Caco-2 (cell line): Measurements from ENCODE around the gene HERC4. TPM values are rescaled to one million over a fixed set of nuclear protein-coding genes. Genes with fewer than 3 reads are reported as not detected.

ENCODE experiments used
- BruUV-seq: library from RNA; stranded (reverse); fragments of 400-500 nt; replicated peaks from 2 replicates; lab custom pipeline; 2021; lab: Mats Ljungman, UMichigan
- CTCF ChIA-PET: fragments of 300-600 bp; sonication (Branson Sonifier 250); formaldehyde crosslinking; loops from one replicate; lab custom pipeline; 2022; ENCODE audit warnings: antibody characterized with exemption; lab: Charles Lee
- POLR2A ChIA-PET: fragments of 300-600 bp; sonication (Branson Sonifier 250); formaldehyde crosslinking; loops from one replicate; lab custom pipeline; 2022; ENCODE audit warnings: antibody characterized with exemption; lab: Charles Lee
- DNase-seq, 2 experiments: peaks; one replicate each; pipeline versions ENCODE4 v3.0.0 to v3.0.0-alpha.2; 2020 to 2022
- H3K27me3 ChIP-seq: replicated peaks from 2 replicates; pipeline ENCODE4 v1.6.0; 2011; ENCODE audit warnings: low read length; ENCODE audit not compliant: control insufficient read depth, insufficient read depth
- H3K36me3 ChIP-seq: 2 replicates; pipeline ENCODE4 v1.5.1; 2011; ENCODE audit warnings: low read length; ENCODE audit not compliant: control insufficient read depth, insufficient read depth
- H3K4me1 ChIP-seq: fragments of 250-450 bp; sonication (Bioruptor Pico); 2 replicates; pipeline ENCODE4 v1.5.1; 2020; ENCODE audit warnings: mild to moderate bottlenecking
- H3K4me3 ChIP-seq: 2 replicates; pipeline ENCODE4 v1.5.1; 2011; ENCODE audit warnings: low read depth, mild to moderate bottlenecking, control low read depth, low read length
- H3K9me3 ChIP-seq: fragments of 250-450 bp; sonication (Bioruptor Pico); 2 replicates; pipeline ENCODE4 v1.5.1; 2020; ENCODE audit warnings: mild to moderate bottlenecking, moderate library complexity
- H3K27ac Mint-ChIP-seq: one replicate; pipeline ENCODE4 v1.8.0; 2022; ENCODE audit warnings: mixed read lengths; ENCODE audit not compliant: unreplicated experiment
- H3K27me3 Mint-ChIP-seq: one replicate; pipeline ENCODE4 v1.8.0; 2022; ENCODE audit warnings: mixed read lengths; ENCODE audit not compliant: insufficient read depth, unreplicated experiment
- H3K36me3 Mint-ChIP-seq: one replicate; pipeline ENCODE4 v1.8.0; 2022; ENCODE audit warnings: mild to moderate bottlenecking, mixed read lengths; ENCODE audit not compliant: insufficient read depth, unreplicated experiment
- H3K4me1 Mint-ChIP-seq: one replicate; pipeline ENCODE4 v1.8.0; 2022; ENCODE audit warnings: low read depth, mixed read lengths; ENCODE audit not compliant: unreplicated experiment
- H3K4me3 Mint-ChIP-seq: one replicate; pipeline ENCODE4 v1.8.0; 2022; ENCODE audit warnings: mild to moderate bottlenecking, moderate library complexity, mixed read lengths; ENCODE audit not compliant: unreplicated experiment
- H3K9me3 Mint-ChIP-seq: one replicate; pipeline ENCODE4 v1.8.0; 2022; ENCODE audit warnings: mixed read lengths; ENCODE audit not compliant: unreplicated experiment
- intact Hi-C: fragments of 100-400 bp; cut with micrococcal nuclease; formaldehyde crosslinking; loops from one replicate; pipeline ENCODE4 v1.10.0; 2022; ENCODE audit not compliant: unreplicated experiment
- total RNA-seq: library from RNA; stranded (reverse); gene quantifications from 2 replicates; pipeline ENCODE4 v1.2.3, GENCODE V29; 2022
- TF ChIP-seq, protein P1 (sequence below), 2 experiments: fragments of 200-600 bp in 1 of 2; IDR thresholded peaks; 1 replicate in 1 of 2; 2 replicates in 1 of 2; pipeline versions ENCODE4 v1.5.1 to v1.8.0; 2011 to 2022; ENCODE audit warnings: antibody characterized with exemption in 1 of 2, control low read depth in 1 of 2, inconsistent platforms in 1 of 2, low read depth in 1 of 2, low read length in 1 of 2, mild to moderate bottlenecking in 1 of 2, moderate library complexity in 1 of 2; ENCODE audit not compliant: insufficient read depth in 1 of 2, severe bottlenecking in 1 of 2, unreplicated experiment in 1 of 2

The HERC4 gene
- total RNA-seq, 1 experiment from 2014 or later: 59.4 TPM

DNA sequence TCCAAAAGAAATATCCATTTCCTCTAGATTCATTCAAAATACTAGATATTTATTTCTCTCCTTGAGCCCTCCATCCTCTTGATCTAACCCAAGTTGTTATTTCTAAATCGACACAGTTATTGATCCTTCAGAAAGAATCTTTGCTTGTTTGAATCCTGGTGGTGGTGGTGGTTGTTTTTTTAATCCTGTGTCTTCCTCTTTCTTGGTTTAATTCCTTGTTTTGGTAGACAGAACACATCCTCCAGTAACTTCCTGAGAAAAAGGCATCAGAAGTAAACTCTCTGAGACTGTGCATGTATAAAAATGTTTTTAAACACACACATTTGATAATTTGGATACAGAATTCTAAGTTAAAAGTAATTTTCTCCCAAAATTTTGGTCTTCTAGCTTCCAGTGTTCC lies 140.7 kb downstream of the HERC4 start:
- no peaks in the 10 kb centered on the region for H3K27me3 ChIP-seq
- Mint-ChIP-seq H3K4me1 (no peaks in the 10 kb centered on the region), H3K9me3 (no peaks in the 10 kb centered on the region), H3K36me3 (peaks cover 51% of the 10 kb centered on the region), H3K4me3 (no peak overlapping the region), H3K27ac (no peak overlapping the region), H3K27me3 (no peaks in the 10 kb centered on the region)
- no peak for DNase-seq
- no peak overlapping the region for H3K4me3 ChIP-seq
- no TSS peak for BruUV-seq
- H3K36me3 ChIP-seq: peaks cover 3% of the 10 kb centered on the region; the same call in 1 of the 2 replicates
- ChIA-PET CTCF (no interaction called here), POLR2A (no interaction called here)
- intact Hi-C loops: no loop called here
- peaks cover 6% of the 10 kb centered on the region; the same call in 1 of the 2 replicates for H3K9me3 ChIP-seq
- no peaks in the 10 kb centered on the region for H3K4me1 ChIP-seq
- TF ChIP-seq, protein P1, sequence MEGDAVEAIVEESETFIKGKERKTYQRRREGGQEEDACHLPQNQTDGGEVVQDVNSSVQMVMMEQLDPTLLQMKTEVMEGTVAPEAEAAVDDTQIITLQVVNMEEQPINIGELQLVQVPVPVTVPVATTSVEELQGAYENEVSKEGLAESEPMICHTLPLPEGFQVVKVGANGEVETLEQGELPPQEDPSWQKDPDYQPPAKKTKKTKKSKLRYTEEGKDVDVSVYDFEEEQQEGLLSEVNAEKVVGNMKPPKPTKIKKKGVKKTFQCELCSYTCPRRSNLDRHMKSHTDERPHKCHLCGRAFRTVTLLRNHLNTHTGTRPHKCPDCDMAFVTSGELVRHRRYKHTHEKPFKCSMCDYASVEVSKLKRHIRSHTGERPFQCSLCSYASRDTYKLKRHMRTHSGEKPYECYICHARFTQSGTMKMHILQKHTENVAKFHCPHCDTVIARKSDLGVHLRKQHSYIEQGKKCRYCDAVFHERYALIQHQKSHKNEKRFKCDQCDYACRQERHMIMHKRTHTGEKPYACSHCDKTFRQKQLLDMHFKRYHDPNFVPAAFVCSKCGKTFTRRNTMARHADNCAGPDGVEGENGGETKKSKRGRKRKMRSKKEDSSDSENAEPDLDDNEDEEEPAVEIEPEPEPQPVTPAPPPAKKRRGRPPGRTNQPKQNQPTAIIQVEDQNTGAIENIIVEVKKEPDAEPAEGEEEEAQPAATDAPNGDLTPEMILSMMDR (IDR thresholded peaks at IDR 0.05; ENCODE audit: insufficient read depth in 1 of 2, low read depth in 1 of 2, low read length in 1 of 2, severe bottlenecking in 1 of 2, unreplicated experiment in 1 of 2): no peak

DNA sequence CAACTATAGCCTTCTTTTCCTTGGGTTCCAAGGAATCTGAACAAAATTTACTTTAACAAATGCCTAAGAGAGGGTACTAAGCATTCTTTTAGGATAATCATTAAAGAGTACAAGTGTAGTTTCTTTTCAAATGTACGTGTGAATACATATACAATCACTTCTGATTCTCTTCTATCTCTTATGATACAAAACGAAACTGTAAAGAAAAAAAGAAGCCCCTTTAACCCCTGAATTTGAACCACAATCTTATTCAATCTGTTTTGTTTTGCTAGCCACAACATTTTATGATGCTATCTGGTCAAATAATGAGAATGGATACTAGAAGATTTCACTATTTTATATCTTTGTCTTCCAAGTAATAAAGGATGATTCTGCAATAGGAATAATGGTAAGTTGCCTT lies 141.9 kb downstream of the HERC4 start:
- no peak overlapping the region for H3K27ac Mint-ChIP-seq
- TF ChIP-seq, protein P1 (IDR thresholded peaks at IDR 0.05; ENCODE audit: insufficient read depth in 1 of 2, low read depth in 1 of 2, low read length in 1 of 2, severe bottlenecking in 1 of 2, unreplicated experiment in 1 of 2): no peak
- Histone ChIP-seq H3K36me3 (peaks cover 3% of the 10 kb centered on the region; the same call in 1 of the 2 replicates), H3K9me3 (peaks cover 6% of the 10 kb centered on the region; the same call in 1 of the 2 replicates), H3K27me3 (no peaks in the 10 kb centered on the region), H3K4me3 (no peak overlapping the region), H3K4me1 (no peaks in the 10 kb centered on the region)
- peaks cover 43% of the 10 kb centered on the region for H3K36me3 Mint-ChIP-seq
- intact Hi-C loops: no loop called here
- CTCF ChIA-PET: no interaction called here
- DNase-seq: no peak
- no peak overlapping the region for H3K4me3 Mint-ChIP-seq
- H3K27me3 Mint-ChIP-seq: no peaks in the 10 kb centered on the region
- H3K4me1 Mint-ChIP-seq: no peaks in the 10 kb centered on the region
- H3K9me3 Mint-ChIP-seq: no peaks in the 10 kb centered on the region
- POLR2A ChIA-PET: no interaction called here
- no TSS peak for BruUV-seq

DNA sequence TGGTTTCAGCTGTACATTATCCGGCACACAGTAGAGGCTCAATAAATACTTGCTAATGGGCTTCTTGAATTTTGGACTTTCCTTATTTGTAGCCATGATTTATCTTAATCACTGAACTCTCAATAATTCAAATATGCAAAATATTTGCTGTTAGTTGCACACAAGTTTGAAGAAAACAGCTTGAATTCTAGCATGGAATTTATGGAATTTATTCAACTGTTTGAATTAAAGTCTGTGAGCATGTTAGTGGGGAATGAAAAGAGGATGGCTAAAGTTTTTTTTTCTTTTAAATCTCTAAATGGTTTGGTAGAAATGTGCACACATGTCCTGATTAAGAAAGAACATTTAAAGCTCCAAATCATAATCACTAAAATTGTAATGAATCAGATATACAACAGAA lies 148.1 kb downstream of the HERC4 start:
- ChIA-PET CTCF (no interaction called here), POLR2A (no interaction called here)
- peaks cover 22% of the 10 kb centered on the region for H3K36me3 Mint-ChIP-seq
- intact Hi-C loops: no loop called here
- Histone ChIP-seq H3K27me3 (no peaks in the 10 kb centered on the region), H3K4me1 (no peaks in the 10 kb centered on the region), H3K36me3 (no peaks in the 10 kb centered on the region), H3K9me3 (no peaks in the 10 kb centered on the region), H3K4me3 (no peak overlapping the region)
- TF ChIP-seq, protein P1 (IDR thresholded peaks at IDR 0.05; ENCODE audit: insufficient read depth in 1 of 2, low read depth in 1 of 2, low read length in 1 of 2, severe bottlenecking in 1 of 2, unreplicated experiment in 1 of 2): no peak
- no TSS peak for BruUV-seq
- H3K9me3 Mint-ChIP-seq: no peaks in the 10 kb centered on the region
- no peak overlapping the region for H3K4me3 Mint-ChIP-seq
- H3K4me1 Mint-ChIP-seq: no peaks in the 10 kb centered on the region
- H3K27ac Mint-ChIP-seq: no peak overlapping the region
- no peaks in the 10 kb centered on the region for H3K27me3 Mint-ChIP-seq
- no peak for DNase-seq
